Neutrophil (primary cell): ENCODE results near the gene CETN2.
A peak's percentile ranks its signal among the peaks of the same experiment; 100 is the strongest.
"Not testable (repeated sequence)": the region's sequence is repeated elsewhere in the genome, so short reads cannot be mapped to it uniquely, and the experiment has no call there.

Experiments used
- H3K27ac ChIP-seq: fragments of 200-600 bp; sonication (generic); 2 replicates; pipeline ENCODE4 v1.5.1; 2016; ENCODE audit warnings: mild to moderate bottlenecking, moderate library complexity
- H3K27me3 ChIP-seq: fragments of 200-600 bp; sonication (generic); 2 replicates; pipeline ENCODE4 v1.6.0; 2016; ENCODE audit warnings: mild to moderate bottlenecking
- H3K36me3 ChIP-seq: fragments of 200-600 bp; sonication (generic); 2 replicates; pipeline ENCODE4 v1.5.1; 2017
- H3K4me1 ChIP-seq, 2 experiments: fragments of 200-600 bp in 1 of 2; sonication (generic) in 1 of 2; 1 replicate in 1 of 2; 2 replicates in 1 of 2; pipeline versions ENCODE4 v1.5.1 to v1.6.1; 2013 to 2016; ENCODE audit warnings: low read depth in 1 of 2, low read length in 1 of 2, mild to moderate bottlenecking in 1 of 2, moderate library complexity in 1 of 2; ENCODE audit not compliant: control insufficient read depth in 1 of 2, insufficient read depth in 1 of 2
- H3K4me3 ChIP-seq, 2 experiments: fragments of 200-600 bp in 1 of 2; sonication (generic) in 1 of 2; 1 replicate in 1 of 2; 2 replicates in 1 of 2; pipeline ENCODE4 v1.5.1; 2013 to 2016; ENCODE audit warnings: low read depth in 1 of 2, low read length in 1 of 2, mild to moderate bottlenecking in 1 of 2, moderate library complexity in 1 of 2
- H3K9me3 ChIP-seq: fragments of 200-600 bp; sonication (generic); 2 replicates; pipeline ENCODE4 v1.5.1; 2016
- CTCF ChIP-seq: fragments of 200-600 bp; sonication (generic); IDR thresholded peaks from 2 replicates; pipeline ENCODE4 v1.5.1; 2016; ENCODE audit warnings: antibody characterized with exemption

CETN2 gene

GRCh38 chrX:152843852-152844251 is 13.3 kb upstream of the CETN2 start:
- no peaks in the 10 kb centered on the region for H3K27me3 ChIP-seq
- no peak overlapping the region for H3K27ac ChIP-seq
- no peak for TF ChIP-seq CTCF
- H3K4me1 ChIP-seq, result no peaks in the 10 kb centered on the region
- no peaks in the 10 kb centered on the region for H3K9me3 ChIP-seq
- no peak overlapping the region for H3K4me3 ChIP-seq
- H3K36me3 ChIP-seq, result no peaks in the 10 kb centered on the region

DNA sequence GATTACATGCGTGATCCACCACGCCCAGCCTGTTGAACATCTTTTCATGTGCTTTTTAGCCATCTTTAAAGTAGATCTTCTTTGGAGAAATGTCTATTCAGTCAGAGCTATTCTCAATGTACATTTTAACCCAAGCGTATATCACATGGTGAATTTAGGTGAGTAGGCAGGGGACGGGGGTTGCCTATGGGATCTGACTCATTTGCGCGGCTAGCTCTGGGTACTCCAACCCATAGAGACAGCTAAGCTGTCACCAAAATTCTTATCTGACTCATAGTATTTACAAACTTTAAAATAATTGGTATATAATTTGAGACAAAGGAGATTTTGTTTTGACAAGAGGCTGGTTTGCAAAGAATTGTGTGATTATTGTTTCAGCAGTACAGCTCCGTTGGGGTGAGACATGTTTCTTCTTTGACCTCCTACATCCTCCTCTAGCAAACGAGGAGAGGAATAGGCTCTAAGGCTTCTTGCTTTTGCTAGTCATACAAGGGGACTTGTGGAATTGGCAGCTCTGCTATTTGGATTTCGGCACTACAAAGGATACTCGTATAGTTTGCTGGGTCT is 12.3 kb upstream of the CETN2 start:
- Histone ChIP-seq H3K4me3 (no peak overlapping the region), H3K4me1 (no peaks in the 10 kb centered on the region), H3K27ac (no peak overlapping the region), H3K9me3 (no peaks in the 10 kb centered on the region), H3K27me3 (no peaks in the 10 kb centered on the region), H3K36me3 (no peaks in the 10 kb centered on the region)
- no peak for TF ChIP-seq CTCF

DNA sequence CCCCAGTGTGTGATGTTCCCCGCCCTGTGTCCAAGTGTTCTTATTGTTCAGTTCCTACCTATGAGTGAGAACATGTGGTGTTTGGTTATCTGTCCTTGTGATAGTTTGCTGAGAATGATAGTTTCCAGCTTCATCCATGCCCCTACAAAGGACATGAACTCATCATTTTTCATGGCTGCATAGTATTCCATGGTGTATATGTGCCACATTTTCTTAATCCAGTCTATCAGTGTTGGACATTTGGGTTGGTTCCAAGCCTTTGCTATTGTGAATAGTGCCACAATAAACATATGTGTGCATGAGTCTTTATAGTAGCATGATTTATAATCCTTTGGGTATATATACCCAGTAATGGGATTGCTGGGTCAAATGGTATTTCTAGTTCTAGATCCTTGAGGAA is 4.9 kb upstream of the CETN2 start:
- not testable (repeated sequence) for H3K4me1 ChIP-seq, H3K27ac ChIP-seq, H3K27me3 ChIP-seq, H3K9me3 ChIP-seq, H3K36me3 ChIP-seq, H3K4me3 ChIP-seq

GRCh38 chrX:152833378-152833777 is 2.8 kb upstream of the CETN2 start:
- Histone ChIP-seq H3K27me3 (no peaks in the 10 kb centered on the region), H3K4me3 (no peak overlapping the region), H3K27ac (no peak overlapping the region), H3K4me1 (peaks cover 4 to 15% of the 10 kb centered on the region in 2 experiments), H3K9me3 (no peaks in the 10 kb centered on the region), H3K36me3 (no peaks in the 10 kb centered on the region)
- no peak for TF ChIP-seq CTCF

DNA sequence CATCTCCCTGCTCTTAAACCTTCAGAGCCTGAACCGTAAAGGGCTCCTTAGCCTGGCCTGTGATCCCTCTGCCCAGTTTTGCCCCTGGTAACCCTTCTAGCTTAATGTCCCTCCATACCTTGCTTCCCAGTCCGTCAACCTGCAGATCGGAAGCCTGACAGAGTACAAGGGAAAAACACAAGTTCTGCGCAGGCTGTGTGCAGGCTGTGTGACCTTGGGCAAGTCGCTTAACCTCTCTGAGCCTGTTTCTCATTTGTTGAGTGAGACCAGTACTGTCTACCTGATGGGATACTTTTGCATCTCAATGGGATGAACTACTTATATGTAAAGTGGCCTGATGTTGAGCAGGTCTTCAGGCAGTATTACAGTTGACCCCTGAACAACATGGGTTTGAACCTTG is 2.0 kb upstream of the CETN2 start:
- no peak for TF ChIP-seq CTCF
- Histone ChIP-seq H3K9me3 (no peaks in the 10 kb centered on the region), H3K4me3 (no peak overlapping the region), H3K4me1 (peaks cover 4 to 15% of the 10 kb centered on the region in 2 experiments), H3K36me3 (peaks cover under 1% of the 10 kb centered on the region), H3K27me3 (no peaks in the 10 kb centered on the region), H3K27ac (no peak overlapping the region)

DNA sequence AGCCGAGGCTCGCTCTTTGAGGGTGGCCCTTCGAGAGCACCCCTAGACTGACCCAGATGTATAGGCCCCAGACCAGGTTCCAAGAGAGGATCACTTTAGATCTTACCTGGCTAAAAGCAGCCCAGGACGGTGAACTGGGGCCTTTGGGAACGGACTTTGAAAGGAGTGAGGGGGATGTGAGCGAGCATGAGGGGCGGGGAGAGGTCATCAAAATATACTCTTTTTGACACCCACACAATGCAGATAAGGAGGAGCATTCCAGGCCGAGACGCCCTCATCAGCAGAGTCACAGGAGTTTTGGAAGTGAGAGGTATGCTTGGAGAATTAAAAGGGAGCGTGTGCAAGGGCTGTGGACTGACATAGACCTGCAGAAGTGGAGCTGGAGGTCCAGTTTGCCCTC is 834 bp upstream of the CETN2 start:
- Histone ChIP-seq H3K4me1 (peaks cover 4 to 15% of the 10 kb centered on the region in 2 experiments), H3K27me3 (no peaks in the 10 kb centered on the region), H3K9me3 (no peaks in the 10 kb centered on the region), H3K4me3 (peak overlapping the region; percentile 61 to 69), H3K36me3 (peaks cover 3% of the 10 kb centered on the region), H3K27ac (peak overlapping the region; percentile 67)
- no peak for TF ChIP-seq CTCF
